HL-60/S4 treated with phorbol 12-myristate 13-acetate at 8.2 ng/mL for 4 days and 3 days (cell line): ENCODE data around the gene WDFY4.

Experiments used
- in situ Hi-C: fragments of 300-500 bp; cut with MboI; formaldehyde crosslinking; loops from 2 replicates; pipeline ENCODE4 v1.15.0; 2022; ENCODE audit warnings: low sequenced_read_pairs

Gene WDFY4

DNA sequence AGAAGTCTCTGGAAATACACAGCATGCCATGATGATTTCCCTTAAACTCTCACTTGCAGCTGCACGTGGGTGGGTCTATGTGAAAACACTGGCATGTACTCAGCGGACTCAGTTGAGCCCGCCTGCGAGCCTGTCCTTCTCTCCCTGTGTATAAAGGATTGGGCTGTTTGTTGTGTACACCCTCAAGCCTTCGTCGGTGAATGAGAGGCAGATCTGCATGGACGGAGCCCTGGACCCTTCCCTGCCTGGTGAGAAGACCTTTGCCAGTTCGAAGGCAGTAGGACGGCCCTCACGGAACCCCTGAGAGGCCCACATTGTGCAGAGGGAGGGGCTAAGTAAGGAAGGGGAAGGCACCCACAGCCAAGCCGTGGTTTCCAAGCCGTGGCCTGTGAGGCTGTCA lies 121.2 kb downstream of the WDFY4 start:
- in situ Hi-C loops, result no loop called here

- in situ Hi-C loops, result no loop called here
These were observed 121.7 kb downstream of the WDFY4 start for GRCh38 chr10:48806342-48806741.

GRCh38 chr10:48807791-48808470 lies 123.3 kb downstream of the WDFY4 start:
- in situ Hi-C loops, result no loop called here

GRCh38 chr10:48809261-48809660 lies 124.6 kb downstream of the WDFY4 start:
- in situ Hi-C loops, result no loop called here

GRCh38 chr10:48811461-48811860 lies 126.8 kb downstream of the WDFY4 start:
- in situ Hi-C loops, result no loop called here

- in situ Hi-C loops, result no loop called here
These were observed 127.2 kb downstream of the WDFY4 start for GRCh38 chr10:48811917-48812316.

GRCh38 chr10:48813291-48813690 lies 128.6 kb downstream of the WDFY4 start:
- in situ Hi-C loops, result no loop called here

DNA sequence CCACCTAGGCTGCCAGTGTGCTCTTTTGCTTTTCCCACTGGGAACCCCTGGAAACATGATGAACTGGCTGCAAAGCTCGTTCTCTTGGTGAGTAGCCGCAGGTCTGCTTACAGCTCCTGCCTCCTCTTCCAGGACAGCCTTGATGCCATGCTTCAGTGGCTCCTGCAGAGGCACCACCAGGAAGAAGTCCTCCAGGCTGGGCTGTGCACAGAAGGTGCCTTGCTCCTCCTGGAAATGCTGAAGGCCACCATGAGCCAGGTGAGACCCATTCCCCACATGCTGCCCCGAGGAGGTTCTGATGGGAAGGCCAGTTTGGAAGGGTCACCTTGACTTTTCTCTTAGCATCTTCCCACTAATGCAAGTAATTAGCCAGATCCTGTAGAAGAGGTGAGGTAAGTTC lies 129.2 kb downstream of the WDFY4 start:
- in situ Hi-C loops, result no loop called here

DNA sequence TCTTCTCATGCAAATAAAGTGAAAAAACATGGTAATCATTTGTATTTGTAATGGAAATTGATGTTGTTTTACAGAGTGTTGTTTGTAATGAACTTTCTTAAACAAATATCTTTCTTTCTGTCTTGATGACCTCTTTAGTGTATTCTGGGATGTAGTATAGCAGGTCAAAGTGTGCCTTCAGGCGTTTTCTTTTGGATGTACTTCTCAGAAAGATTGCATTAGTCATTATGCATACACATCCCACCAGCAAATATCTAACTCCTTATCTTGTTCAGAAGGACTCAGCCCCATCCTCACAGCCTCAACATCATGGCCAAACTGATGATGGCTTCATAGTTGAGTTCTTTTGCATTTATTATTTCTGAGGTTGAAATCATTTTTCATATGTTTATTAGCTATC lies 130.3 kb downstream of the WDFY4 start:
- in situ Hi-C loops, result no loop called here

DNA sequence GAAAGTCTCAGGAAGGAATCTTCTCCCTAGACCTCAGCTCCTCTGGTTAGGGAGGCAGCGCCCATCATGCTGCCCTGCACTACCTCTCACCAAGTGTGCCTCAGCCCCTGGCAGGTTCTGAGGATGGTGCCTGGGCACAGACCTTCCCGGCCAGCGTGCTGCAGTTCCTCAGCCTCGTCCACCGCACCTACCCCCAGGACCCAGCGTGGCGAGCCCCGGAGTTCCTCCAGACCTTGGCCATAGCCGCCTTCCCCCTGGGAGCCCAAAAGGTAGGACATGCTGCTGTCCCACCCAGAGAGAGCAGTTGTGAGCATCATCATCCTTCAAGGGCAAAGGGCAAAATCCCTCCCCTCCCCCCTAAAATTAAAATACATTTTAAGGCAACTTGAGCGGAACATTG lies 132.5 kb downstream of the WDFY4 start:
- in situ Hi-C loops, result no loop called here

DNA sequence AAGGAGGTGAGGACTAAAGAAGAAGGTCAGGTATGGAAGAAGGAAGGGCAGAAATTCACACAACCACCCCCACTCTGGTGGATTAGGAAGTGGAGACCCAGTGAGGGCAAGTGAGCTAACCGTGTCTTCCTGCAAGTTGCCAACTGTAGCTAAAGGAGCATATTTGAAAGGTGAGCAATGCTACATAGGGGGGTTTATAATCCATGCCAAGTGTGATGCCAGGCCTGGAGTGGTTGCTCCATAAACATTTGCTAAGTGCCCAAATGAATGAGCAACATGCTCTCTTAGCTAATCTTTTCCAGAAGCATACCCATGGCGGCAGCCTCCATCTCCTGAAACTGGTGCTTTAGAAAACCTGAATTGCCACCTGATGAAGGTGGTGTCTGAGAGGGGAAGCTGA lies 133.4 kb downstream of the WDFY4 start:
- in situ Hi-C loops, result no loop called here

GRCh38 chr10:48818861-48819520 lies 134.3 kb downstream of the WDFY4 start:
- in situ Hi-C loops, result no loop called here

DNA sequence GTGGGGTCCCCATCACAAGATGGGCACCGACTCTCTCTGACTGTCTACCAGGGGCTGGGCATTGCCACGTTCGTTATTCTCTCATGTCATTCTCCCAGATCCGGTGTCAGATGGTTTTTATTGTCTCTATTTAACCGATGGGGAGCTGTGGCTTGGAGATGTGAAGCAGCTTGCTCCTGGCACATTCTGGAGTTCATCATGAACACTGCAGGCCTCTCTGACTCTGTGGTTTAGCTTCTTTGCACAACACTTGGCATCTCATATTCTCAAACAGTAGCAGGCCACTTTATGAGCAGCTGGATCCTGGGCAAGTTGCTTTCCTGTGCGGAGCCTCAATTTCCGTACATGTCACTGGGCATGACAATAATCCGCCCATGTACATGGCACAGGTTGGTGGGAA lies 135.1 kb downstream of the WDFY4 start:
- in situ Hi-C loops, result no loop called here

GRCh38 chr10:48820231-48820630 lies 135.6 kb downstream of the WDFY4 start:
- in situ Hi-C loops, result no loop called here

GRCh38 chr10:48820699-48821098 lies 136.0 kb downstream of the WDFY4 start:
- in situ Hi-C loops, result no loop called here

- in situ Hi-C loops, result no loop called here
These were observed 136.4 kb downstream of the WDFY4 start for GRCh38 chr10:48821111-48821510.

- in situ Hi-C loops, result no loop called here
These were observed 137.0 kb downstream of the WDFY4 start for GRCh38 chr10:48821692-48822091.

GRCh38 chr10:48833674-48834073 lies 149.0 kb downstream of the WDFY4 start:
- in situ Hi-C loops, result no loop called here

DNA sequence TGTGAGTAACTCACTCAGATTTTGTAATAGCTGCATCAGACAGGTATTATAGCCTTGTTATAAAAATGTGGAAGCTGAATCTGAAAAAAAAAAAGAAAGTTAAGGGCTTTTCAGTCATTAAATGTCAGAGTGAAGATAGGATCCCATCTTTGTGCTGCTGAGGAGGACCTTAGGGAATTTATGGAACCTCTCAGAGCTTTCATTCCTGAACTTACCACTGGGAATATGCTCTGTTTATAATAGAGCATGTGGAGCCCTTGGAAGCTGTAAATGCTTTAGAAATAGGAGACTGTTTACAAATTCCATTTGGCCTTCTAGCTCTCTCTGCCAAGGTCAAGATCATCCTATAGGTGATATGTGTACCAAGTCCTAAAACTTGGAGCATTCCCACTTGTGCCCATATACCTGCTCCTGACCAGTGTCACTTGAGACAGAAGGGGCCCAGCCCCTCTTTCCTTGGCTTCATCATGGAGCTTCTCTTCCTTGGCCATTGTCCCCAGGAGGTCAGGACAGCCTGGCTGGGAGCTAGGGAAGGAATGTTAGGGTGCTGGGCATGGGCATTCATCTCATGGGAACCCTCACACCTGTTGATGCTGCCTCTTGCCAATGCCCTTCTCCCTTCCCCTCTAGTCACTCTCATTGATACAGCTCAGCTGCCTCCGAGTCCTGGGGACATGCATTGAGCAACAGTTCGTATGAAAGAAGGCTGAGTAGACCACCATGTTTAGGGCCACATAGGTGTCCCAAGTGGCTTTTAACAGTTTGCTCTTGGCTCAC lies 149.7 kb downstream of the WDFY4 start:
- in situ Hi-C loops, result no loop called here

GRCh38 chr10:48835781-48836180 lies 151.1 kb downstream of the WDFY4 start:
- in situ Hi-C loops, result no loop called here

GRCh38 chr10:48836605-48837004 lies 151.9 kb downstream of the WDFY4 start:
- in situ Hi-C loops, result no loop called here

- in situ Hi-C loops, result no loop called here
These were observed 154.2 kb downstream of the WDFY4 start for GRCh38 chr10:48838834-48839233.
